ENCODE measurements around the gene ALKBH4.
"Not testable (repeated sequence)": the region's sequence is repeated elsewhere in the genome, so short reads cannot be mapped to it uniquely, and the experiment has no call there.

The ALKBH4 gene

GRCh38 chr7:102426268-102427018 is 38.2 kb downstream of the ALKBH4 start:
- DNase-seq: peak; percentile 11

DNA sequence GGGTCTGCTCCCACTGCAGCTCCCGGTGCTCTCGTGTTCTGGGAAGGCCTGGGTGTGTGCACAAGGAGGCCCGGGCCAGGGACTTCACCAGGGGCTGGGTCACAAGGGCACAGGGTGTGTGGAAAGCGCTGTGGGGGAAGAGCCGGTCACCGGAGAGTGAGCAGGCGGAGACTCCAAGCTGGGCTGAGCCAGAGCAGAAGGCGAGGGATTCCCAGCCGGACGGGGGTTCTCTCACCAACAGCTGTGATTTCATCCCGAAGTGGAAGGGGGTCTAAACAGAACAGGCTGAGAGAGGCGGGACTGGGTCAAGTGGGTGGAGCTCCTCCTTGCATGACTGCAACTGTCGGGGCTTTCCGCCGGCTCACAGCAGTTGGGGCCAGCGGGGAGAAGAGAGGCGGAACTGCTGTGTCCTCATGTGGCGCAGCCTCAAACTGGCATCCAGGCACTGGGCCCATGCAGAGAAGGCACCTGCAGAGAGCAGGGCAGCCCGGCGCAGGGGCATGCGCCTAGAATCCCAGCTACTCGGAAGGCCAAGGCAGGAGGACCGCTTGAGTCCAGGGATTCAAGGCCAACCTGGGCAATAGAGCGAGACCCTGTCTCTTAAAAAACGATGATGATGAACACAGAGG is 38.9 kb downstream of the ALKBH4 start:
- no peak for DNase-seq

DNA sequence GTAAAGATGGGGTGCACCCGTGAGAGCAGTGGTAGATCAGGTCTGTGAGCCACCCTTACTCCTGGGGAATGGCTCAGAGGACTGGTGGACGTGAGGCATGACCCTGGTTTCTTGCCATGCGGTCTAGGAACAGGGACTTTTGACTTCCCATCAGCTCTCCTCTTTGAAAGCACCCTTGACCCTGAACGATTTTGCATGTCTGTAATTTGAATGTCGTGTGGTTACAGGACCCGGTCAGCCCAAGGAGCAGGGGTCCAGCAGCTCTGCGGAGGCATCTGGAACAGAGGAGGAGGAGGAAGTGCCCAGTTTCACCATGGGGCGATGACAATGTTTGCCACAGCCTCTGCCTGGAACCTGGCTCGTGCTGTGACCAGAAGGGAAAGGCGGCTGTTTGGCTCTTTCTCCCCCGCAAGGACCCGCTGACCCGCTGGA is 39.9 kb downstream of the ALKBH4 start:
- no peak for DNase-seq

GRCh38 chr7:102424129-102424551 is 40.5 kb downstream of the ALKBH4 start:
- DNase-seq: no peak

GRCh38 chr7:102421706-102422240 is 42.9 kb downstream of the ALKBH4 start:
- DNase-seq: no peak

- no peak for DNase-seq
These were observed 46.1 kb downstream of the ALKBH4 start for GRCh38 chr7:102418592-102418991.

- DNase-seq: no peak
These were observed 47.6 kb downstream of the ALKBH4 start for GRCh38 chr7:102417105-102417504.

DNA sequence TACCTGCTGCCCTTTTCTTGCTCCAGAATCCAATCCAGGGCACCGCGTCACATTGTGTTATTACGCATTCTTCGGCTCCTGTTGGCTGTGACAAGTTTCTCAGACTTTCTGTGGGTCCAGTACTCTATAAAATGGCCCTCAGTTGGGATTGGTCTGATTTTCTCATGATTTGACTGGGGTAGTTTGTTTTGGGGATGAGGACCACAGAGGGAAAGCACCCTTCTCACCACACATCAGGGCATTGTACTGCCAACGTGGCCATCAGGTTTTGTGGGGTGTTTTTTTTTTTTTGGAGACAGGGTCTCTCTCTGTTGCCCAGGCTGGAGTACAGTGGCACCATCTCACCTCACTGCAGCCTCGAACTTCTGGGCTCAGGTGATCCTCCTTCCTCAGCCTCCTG is 48.3 kb downstream of the ALKBH4 start:
- DNase-seq: no peak

DNA sequence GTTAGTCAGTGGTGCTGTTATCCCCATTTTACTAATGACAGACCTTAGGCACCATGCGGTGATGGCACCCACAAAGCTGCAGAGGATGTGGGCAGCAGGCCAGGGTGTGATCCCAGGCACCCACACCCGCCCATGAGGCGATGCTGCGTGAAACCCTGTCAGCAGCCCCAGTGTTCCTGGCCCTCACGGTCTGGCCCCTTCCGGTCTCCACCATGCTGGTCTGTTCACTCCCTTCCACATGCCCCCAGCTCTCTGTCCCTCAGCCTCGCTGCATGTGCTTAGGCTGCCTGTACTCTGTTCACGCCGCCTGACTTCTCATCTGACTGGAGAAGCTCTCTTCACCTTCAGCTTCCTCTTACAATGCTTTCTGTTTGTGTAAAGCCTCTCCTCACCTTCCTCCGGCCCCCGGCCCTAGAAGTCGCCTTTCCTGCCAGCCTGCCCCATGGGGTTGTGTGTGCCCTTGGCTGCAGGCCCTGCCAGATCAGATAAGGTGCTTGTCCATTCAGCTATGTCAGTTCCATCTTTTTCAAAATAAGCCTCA is 48.9 kb downstream of the ALKBH4 start:
- DNase-seq: no peak

- no peak for DNase-seq
These were observed 51.1 kb downstream of the ALKBH4 start for GRCh38 chr7:102413611-102414010.

GRCh38 chr7:102413091-102413490 is 51.6 kb downstream of the ALKBH4 start:
- no peak for DNase-seq

GRCh38 chr7:102412548-102412947 is 52.1 kb downstream of the ALKBH4 start:
- peak; percentile 30 for DNase-seq

GRCh38 chr7:102410918-102411317 is 53.7 kb downstream of the ALKBH4 start:
- DNase-seq: no peak

DNA sequence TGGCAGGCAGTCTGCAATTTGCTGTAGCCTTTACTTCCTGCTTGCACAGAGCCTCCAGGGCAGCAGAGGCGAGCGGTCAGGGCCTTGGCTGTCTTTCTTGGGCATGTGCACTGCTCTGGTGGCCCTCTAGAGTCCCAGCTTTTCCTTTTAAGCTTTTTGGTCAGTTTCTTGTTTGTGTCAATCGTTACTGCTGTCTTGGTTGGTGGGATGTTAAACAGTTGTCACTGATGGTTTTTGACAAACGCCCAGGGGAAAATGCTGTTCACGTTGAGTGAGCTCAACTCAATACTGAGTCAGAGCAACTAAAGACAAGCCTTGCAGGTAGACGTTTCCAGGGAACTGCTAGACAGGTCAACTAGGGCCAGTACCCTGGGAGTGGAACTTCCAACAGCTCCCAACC is 54.5 kb downstream of the ALKBH4 start:
- no peak for DNase-seq

DNA sequence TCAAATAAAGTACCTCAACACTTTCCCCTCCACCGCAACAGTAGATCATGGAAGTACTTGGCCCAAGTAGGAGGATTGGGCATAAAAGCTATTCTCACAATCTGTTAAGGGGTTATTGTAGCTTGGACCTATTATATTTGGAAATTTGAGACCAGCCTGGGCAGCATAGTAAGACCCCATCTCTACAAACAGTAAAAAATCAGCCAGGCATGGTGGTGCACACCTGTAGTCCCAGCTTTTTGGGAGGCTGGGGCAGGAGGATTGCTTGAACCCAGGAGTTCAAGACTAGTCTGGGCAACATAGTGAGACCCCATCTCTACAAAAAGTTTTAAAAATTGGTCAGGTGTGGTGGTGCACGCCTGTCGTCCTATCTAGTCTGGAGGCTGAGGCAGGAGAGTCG is 55.3 kb downstream of the ALKBH4 start:
- no peak for DNase-seq

DNA sequence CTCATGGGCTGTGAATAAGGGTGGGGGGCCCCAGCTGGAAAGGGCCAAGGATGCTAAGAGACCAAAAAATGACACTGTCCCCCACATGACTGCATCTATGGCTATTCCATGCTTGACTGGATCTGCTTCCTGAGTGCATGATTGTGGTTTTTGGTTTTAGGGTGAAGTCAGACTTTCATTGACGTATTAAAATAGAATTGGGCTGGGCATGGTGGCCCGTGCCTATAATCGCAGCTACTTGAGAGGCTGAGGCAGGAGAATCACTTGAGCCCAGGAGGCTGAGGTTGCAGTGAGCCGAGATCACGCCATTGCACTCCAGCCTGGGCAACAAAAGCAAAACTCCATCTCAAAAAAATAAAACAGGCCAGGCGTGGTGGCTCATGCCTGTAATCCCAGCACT is 56.1 kb downstream of the ALKBH4 start:
- not testable (repeated sequence) for DNase-seq

DNA sequence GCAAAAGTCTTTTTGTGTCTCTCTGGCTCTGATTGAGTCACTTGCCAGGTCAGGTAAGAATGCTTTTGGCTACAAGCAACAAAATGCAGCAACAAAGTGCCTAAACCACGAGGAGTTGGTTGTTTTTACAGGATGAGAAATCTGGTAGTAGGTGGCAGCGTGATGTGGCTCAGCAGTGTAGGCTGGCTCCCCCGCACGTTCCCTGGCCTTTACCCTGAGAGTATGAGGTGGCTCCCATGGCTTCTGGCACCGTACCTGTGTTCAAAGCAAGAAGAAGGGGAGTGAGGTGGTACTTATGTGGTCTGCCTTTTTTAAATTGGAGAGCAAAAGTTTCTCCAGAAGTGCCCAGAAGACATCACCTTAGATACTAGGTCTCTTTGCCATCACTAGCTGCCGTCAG is 56.8 kb downstream of the ALKBH4 start:
- DNase-seq: no peak
